T follicular helper cell (primary cell): ENCODE results near the gene TSLP.

Experiments
- DNase-seq: peaks from one replicate; pipeline ENCODE4 v3.0.0-alpha.2; 2020; ENCODE audit warnings: low read depth
- total RNA-seq, 2 experiments: gene quantifications; one replicate each; lab custom pipeline; 2026; lab: John Stamatoyannopoulos, UW

The TSLP gene
- total RNA-seq = 0 to 0.26 reads per million in 2 experiments

DNA sequence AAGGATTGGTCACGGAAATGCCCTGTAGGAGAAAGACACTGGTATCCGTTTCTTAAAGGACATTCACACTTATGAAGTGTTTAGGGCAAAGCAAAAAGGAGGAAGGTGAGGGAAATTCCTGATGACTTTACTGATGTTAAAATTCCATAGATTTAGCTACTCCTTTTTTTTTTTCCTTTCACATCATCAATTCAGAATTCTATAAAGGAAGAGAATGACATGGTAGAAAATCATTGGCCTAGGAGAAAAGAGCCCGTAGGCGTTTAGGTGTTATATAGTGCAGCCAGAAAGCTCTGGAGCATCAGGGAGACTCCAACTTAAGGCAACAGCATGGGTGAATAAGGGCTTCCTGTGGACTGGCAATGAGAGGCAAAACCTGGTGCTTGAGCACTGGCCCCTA is at the start of gene TSLP:
TSS of gene TSLP (plus strand) at position 301 of the 400 bp plus-strand sequence. CDS start 178 bp downstream, outside the sequence.
- no peak for DNase-seq

- DNase-seq = no peak
Measured at GRCh38 chr5:111022301-111022700, 49.2 kb upstream of the TSLP start.

DNA sequence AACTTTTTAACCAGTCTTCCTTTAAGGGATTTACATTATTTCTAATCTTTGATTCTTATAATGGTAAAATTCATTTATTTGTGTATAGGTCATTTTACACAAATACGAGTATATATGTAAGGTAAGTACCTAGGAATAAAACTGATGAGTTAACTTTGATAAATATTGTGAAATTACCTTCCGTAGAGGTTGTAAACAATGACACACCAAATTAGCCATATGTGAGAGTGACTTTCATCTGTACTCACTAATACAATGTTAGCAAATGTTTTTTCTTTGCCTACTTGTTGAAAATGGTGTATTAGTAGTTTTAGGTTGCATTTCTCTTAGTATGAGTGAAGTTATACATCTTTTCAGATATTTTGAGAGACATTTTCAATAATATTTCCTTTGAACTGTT is 42.6 kb upstream of the TSLP start:
- DNase-seq = no peak

DNA sequence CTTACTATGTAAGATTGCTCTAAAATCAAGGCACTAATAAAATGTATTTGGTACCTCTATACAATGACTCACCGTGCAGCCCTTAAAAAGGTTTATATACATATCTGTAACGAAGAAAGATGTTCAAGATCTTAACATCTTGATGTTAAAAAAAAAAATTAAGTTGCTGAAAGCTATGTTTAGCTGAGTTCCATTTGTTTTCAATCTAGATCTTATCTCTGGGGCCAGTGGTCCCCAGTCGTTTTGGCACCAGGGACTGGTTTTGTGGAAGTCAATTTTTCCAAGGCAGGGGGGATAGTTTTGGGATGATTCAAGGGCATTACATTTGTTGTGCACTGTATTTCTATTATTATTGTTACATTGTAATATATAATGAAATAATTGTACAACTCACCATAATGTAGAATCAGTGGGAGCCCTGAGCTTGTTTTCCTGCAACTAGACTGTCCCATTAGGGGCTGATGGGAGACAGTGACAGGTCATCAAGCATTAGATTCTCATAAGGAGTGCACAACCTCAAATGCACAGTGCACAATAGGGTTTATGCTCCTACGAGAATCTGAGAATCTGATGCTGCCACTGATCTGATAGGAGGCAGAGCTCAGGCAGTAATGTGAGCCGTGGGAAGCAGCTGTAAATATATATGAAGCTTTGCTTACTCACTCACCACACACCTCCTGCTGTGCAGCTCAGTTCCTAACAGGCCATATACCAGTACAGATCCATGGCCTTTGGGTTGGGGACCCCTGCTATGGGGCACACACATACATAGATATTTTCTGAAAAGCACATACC is 27.6 kb upstream of the TSLP start:
- no peak for DNase-seq

DNA sequence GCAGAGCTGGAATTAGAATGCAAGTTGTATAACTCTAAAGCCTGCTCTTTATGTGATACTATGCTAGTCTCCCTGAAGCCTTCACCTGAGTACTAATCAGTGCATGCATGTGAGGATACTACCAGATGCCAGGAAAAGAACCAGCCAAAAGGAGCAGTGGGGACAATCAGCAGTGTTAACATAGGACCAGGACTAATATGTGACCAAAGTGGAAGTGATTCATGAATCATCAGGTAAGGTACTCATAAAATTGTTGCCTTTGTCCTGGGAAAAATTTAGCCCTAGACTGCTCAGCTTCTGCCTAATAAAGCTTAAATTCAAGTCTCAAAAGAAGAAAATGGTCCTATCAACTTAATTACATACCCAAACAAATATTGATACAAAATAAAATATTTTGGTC is 13.4 kb upstream of the TSLP start:
- no peak for DNase-seq

DNA sequence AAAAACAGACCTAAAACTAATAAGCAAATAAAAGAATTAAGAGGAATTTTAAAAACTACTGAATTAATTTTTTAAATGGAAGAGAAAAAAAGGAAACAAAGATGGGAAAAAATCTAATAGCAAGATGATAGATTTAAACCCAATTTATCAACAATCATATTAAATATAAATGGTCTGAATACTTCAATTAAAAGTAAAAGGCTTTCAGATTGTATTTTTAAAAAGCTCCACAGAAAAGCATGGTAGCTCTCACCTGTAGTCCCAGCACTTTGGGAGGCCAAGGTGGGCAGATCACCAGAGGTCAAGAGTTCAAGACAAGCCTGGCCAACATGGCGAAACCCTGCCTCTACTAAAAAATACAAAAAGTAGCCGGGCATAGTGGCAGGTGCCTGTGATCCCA is 11.3 kb upstream of the TSLP start:
- no peak for DNase-seq

DNA sequence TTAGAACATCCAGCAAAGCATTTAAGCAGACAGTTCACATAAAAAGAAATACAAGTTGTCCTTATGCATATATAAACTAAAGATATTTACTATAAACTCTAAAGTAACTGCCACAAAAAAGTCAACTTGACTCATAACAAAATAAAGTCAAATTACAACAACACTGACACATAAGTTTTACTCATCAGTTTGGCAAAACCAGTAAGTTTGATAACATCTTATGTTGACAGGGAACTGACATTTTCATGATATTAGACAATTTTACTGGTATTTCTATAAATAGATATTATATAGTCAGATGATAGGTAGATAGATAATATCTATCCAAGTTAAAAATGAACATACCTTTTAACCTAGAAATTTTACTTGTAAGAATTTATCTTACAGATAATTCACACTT is 9.9 kb upstream of the TSLP start:
- no peak for DNase-seq

DNA sequence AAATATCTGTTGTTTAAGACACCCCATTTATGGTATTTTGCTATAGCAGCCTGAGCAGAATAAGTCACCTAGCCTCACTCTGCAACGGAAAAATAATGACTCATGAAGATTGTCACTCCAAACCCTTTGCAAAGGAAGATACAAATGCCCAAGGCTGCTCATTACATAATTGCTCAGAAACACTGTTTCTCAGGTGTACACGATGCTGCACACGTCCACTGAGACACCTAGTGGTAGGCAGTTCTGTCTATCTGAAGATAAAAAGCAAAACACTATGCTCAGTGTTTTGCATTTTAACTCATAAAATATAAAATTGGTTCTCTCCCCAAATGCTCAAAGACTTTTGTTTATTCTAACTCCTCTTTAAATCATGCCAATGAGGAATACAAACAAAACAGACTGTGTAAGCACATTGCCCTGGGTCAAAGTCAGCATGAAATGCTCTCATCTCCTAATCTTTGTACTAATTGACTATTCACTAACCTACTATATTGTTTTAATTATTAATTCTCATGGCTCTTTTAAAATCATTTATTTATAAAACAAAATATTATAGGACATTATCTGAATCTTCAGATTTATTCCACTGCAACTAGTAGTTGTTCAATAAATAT is 7.7 kb upstream of the TSLP start:
- DNase-seq = no peak

DNA sequence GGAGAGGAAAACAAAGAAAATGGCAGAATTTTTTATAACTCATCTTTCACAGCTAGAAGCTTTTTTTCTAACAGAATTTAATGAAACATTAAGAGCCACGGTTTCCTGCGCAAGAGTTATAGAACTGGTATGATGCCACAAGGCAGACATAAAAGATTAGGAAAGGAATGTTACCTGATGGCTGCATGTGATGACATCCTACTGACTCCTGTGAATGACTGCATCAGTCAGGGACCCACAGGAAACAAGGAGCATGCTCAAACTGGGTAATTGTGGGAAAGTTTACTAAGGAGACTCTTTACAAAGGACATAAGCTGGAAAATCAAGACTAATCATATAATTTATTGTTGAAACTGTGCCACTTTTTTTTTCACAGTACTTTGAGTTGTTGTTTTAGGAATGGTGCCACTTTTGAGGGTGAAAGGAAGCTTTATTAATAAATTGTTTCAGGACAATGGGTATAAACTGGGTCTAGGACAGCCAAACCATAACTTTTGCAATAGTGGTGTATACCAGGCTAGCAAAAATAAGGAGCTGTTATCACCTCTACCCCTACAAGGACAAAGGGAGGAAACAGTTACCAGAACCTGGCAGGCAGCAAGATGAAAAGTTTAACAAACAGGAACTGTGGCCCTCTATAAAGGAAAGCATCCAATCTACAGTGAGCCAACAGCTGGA is 5.1 kb upstream of the TSLP start:
- no peak for DNase-seq

GRCh38 chr5:111068213-111068612 is 3.3 kb upstream of the TSLP start:
- no peak for DNase-seq

DNA sequence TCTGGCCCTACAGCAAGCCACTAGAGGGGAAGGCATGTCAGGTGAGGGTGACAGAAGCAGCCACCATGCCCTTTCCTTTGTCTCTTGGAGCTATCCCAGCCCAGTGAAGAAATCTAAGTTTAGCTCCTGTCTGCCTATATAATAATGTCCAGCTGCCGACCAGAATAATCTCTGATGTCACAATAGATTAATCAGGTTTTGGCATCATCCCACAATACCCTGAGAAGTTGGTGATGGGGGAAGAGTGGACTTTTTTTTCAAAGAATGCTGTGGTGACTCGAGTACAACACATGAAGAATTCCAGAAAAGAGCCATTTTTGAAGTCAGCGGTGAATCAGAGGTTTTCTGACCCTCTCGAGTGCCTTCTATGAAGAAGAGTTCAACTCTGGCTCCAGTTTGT is 1.7 kb upstream of the TSLP start:
- no peak for DNase-seq

DNA sequence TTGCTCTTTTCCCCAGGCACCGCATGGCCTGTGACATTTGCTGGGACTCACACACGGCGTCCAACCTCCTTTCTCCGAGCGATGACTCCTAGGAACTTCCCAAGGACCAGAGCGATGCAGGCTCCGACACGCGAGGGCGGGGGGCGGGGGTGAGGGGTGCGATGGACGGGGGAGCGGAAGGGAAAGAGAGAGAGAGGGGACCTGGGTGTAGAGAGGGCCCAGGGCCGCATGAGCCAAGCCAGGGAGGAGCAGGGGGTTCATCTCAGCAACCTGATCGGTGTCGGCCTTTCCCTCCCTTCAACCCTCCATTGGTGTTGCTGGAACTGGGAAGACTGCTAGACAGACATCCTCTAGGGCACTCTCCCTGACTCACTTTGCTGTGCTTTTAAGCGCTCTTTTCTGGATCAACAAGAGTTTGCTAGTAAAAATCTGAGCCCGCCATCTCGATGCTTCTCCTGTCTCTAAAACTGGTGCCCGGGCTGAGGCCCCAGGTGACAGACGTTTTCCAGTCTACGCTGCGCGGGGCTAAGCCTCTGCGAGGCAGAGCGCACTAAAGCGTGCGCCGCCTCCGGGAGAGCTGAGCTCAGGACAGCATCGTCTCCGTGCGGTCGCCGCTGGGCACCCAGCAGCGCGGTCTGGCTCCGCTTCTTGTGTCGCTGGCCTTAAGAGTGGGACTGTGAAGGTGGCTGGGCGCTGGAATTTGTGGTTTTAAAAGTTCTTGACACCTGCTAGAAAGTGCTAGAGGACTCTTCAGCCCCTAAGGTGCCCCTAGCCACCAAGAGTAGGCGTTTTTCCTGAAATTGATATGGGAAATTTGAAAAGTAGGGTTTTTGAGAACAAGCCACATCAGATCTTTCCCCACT is 1.0 kb upstream of the TSLP start:
- DNase-seq = no peak

DNA sequence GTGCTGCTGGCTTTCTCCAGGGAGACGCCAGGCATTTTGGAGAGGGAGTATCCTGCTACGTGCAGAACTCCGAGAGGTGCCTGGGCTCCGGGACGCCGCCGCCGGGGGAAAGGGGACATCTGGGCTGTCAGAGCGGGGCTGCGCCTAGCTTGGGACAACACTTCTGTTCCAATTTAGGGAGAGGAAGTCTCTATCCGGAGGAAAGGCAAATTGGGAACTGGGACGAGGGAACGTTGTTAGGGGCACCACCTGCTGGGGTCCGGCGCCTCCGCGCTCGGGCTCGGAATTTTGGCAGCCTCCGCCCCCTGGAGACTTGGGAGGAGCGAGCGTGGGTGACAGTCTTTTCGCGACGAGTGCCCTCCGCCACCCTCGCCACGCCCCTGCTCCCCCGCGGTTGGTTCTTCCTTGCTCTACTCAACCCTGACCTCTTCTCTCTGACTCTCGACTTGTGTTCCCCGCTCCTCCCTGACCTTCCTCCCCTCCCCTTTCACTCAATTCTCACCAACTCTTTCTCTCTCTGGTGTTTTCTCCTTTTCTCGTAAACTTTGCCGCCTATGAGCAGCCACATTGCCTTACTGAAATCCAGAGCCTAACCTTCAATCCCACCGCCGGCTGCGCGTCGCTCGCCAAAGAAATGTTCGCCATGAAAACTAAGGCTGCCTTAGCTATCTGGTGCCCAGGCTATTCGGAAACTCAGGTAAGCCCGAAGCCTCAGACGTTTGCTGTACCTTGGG is 1.6 kb downstream of the TSLP start:
- peak; percentile 37 for DNase-seq

DNA sequence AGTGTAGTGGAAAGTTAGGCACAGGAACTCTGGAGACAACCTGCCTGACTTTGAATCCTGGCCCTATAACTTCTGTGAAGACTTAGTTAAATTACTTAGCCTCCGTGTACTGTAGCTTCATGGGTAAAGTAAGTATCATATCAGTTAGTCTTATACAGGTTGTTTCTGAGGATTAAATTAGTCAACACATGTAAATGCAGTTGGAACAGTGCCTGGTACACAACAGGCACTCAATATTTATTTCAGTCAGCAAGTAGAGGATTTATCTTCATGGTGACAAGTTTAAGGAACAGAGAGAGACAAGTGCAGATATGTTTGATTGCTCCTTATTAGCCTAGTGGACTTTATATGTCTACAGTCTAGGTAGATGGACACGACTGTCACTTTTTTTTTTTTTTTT is 2.7 kb downstream of the TSLP start:
- DNase-seq = no peak

- no peak for DNase-seq
Measured at GRCh38 chr5:111075520-111075919, 4.0 kb downstream of the TSLP start.

DNA sequence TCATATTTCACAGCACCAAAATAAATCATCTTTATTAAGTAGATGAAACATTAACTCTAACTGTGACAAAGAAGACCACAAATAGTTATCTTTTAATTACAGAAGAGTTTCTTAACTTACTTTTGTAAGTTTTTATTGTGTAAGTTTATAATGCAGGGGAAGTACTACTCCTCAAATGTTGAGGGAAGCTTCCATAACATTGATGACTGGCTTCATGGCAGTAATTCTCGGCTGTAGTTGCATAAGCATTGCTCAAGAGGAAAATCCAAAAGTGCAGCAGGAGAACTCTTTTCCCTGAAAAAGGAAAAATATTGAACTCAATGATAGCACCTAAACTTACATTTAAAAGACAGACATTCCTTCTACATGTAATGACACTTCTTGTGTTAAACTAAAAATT is 4.6 kb downstream of the TSLP start:
- no peak for DNase-seq

- DNase-seq = no peak
Measured at GRCh38 chr5:111077678-111078077, 6.2 kb downstream of the TSLP start.

DNA sequence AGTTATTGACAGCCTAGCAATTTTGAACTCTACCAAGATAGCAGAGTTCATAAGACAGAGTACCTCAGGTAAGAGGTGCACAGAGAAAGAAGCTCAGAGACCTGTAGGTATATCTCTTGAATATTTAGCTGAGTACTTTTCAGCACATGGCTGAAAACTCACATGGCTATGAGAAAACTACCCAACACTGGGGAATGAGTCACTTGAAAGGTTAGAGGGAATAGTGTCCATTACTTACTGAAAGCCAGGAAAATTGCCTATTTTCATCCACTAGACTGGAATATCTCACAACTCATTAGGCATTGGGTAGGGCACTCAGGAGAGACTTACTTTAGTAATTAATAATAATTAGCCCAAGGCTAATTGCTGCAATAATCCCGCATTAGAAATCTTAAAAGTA is 8.3 kb downstream of the TSLP start:
- DNase-seq = no peak

DNA sequence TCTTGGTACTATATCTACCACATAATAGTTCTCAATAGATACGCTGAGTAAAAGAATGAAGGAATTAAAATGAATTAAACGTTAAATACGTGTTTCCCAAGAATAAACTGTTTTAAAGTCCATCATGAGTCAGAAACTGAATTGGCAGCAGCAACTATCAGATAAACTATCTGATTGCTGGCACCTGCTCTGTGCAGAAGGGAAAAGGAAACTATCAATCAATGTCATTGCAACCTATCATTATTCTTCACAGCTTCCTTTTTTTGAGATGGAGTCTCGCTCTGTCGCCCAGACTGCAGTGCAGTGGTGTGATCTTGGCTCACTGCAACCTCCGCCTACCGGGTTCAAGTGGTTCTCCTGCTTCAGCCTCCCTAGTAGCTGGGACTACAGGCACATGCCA is 11.8 kb downstream of the TSLP start:
- no peak for DNase-seq

DNA sequence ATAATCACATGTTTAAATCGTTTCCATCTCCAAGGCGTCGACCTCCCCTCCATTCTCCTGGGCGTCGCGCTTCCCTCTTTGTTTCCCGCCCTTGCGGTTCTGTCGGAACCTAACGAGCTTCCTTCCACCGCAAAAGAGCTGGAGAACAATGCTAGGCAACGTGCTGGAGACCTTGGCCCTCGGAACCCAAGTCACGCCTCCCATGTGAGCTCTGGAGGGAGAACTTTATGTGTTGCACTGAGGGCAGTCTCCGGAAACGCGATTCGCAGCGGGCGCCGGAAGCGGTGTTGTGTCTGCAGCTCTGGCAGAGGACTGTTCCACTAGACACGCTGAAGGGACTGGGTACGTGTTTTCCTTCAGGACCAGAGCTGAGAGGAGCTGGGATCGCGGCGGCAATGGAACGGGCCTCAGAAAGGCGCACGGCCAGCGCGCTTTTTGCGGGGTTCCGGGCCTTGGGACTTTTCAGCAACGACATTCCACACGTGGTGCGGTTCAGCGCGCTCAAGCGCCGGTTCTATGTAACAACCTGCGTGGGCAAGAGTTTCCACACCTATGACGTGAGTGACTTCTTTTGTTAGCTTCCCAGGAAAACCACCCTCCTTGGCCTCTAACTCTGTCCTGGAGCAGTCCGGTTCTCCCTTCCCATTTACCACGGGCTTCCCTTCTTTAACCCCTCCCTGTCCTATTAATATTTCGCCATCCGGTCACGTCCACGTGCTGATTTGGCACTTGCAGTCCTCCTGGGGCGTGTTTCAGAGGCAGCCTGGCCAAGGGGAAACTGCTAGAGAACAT is 20.7 kb downstream of the TSLP start, which contains the start of gene WDR36:
TSS of gene WDR36 (plus strand) at position 287 of the 792 bp plus-strand sequence. CDS start at position 396, 109 bp downstream.
- DNase-seq = peak; percentile 77
